Smooth muscle cell of trachea (primary cell): Measurements from ENCODE around the gene ARL13B. TPM values are rescaled to one million over a fixed set of nuclear protein-coding genes. Genes with fewer than 3 reads are reported as not detected.

Experiments
- total RNA-seq: library from RNA; depleted of rRNA; stranded (reverse); fragments of >200 nt; gene quantifications from 2 replicates; pipeline ENCODE4 v1.2.1, GENCODE V29; 2014

Gene ARL13B
- total RNA-seq, result 7.0 and 7.9 TPM in 2 replicates

GRCh38 chr3:93979850-93980676 is at the start of gene ARL13B:
TSS of gene ARL13B (plus strand) at chr3:93980155. CDS start at chr3:93980424, 269 bp downstream.

GRCh38 chr3:93973131-93974126 is 6.5 kb upstream of the ARL13B start, which contains the start of gene PROS1:
TSS of gene PROS1 (minus strand) at chr3:93973896. CDS start at chr3:93973749, 147 bp downstream.

GRCh38 chr3:94028093-94028837 is 48.3 kb downstream of the ARL13B start, which contains the start of gene STX19:
TSS of gene STX19 (minus strand) at chr3:94028597. CDS start at chr3:94015269, 13,328 bp downstream.

GRCh38 chr3:94062513-94063404 is 82.8 kb downstream of the ARL13B start, which contains the start of the genes DHFR2 and NSUN3:
TSS of gene DHFR2 (minus strand) at chr3:94062916. CDS start at chr3:94061511, 1,405 bp downstream.
TSS of gene NSUN3 (plus strand) at chr3:94063061. CDS start at chr3:94063127, 66 bp downstream.

Other genes with a start within 250 kb of the ARL13B start
- gene PROS1, start 6.3 kb upstream of the ARL13B start, total RNA-seq, result 22.5 and 25.2 TPM in 2 replicates
- not detected in 2 replicates for gene STX19, start 48.4 kb downstream of the ARL13B start, total RNA-seq
- 7.0 and 7.6 TPM in 2 replicates for gene DHFR2, start 82.8 kb downstream of the ARL13B start, total RNA-seq
- 11.4 and 15.7 TPM in 2 replicates for gene NSUN3, start 82.9 kb downstream of the ARL13B start, total RNA-seq